GM18868 (cell line): ENCODE measurements around the gene SLC48A1.
A peak's percentile ranks its signal among the peaks of the same experiment; 100 is the strongest.

Source experiments
- ATAC-seq: cut with Tn5 transposase; IDR thresholded peaks from one replicate; pipeline ENCODE4 v1.9.1; 2021; ENCODE audit warnings: mild to moderate bottlenecking, moderate library complexity; ENCODE audit not compliant: unreplicated experiment

SLC48A1 gene

GRCh38 chr12:47776471-47777143 lies 3.6 kb downstream of the SLC48A1 start:
- ATAC-seq, result no peak

- no peak for ATAC-seq
Observed at GRCh38 chr12:47777151-47777550, 4.1 kb downstream of the SLC48A1 start.

GRCh38 chr12:47777741-47778558 lies 4.9 kb downstream of the SLC48A1 start:
- no peak for ATAC-seq

GRCh38 chr12:47778881-47779280 lies 5.8 kb downstream of the SLC48A1 start:
- ATAC-seq, result no peak

- ATAC-seq, result peak; percentile 82
Observed at GRCh38 chr12:47779301-47779942, 6.4 kb downstream of the SLC48A1 start.

- no peak for ATAC-seq
Observed at GRCh38 chr12:47779943-47780504, 7.0 kb downstream of the SLC48A1 start.

- ATAC-seq, result no peak
Observed at GRCh38 chr12:47781479-47782371, 8.7 kb downstream of the SLC48A1 start.

GRCh38 chr12:47782372-47782770 lies 9.3 kb downstream of the SLC48A1 start:
- ATAC-seq, result no peak

- no peak for ATAC-seq
Observed at GRCh38 chr12:47783024-47783755, 10.2 kb downstream of the SLC48A1 start.

GRCh38 chr12:47783821-47784819 lies 11.1 kb downstream of the SLC48A1 start:
- no peak for ATAC-seq

GRCh38 chr12:47785036-47785886 lies 12.2 kb downstream of the SLC48A1 start:
- no peak for ATAC-seq

- no peak for ATAC-seq
Observed at GRCh38 chr12:47785887-47786661, 13.0 kb downstream of the SLC48A1 start.

- no peak for ATAC-seq
Observed at GRCh38 chr12:47786662-47787280, 13.7 kb downstream of the SLC48A1 start.

GRCh38 chr12:47787596-47788319 lies 14.7 kb downstream of the SLC48A1 start:
- ATAC-seq, result no peak

GRCh38 chr12:47789141-47789540 lies 16.1 kb downstream of the SLC48A1 start:
- ATAC-seq, result no peak
